ENCODE data around the gene DDX31. TPM values are rescaled to one million over a fixed set of nuclear protein-coding genes. Genes with fewer than 3 reads are reported as not detected.

Gene DDX31
- total RNA-seq, 1 donor from 2014 or later, result 15.8 TPM

- TF ChIP-seq CTCF (IDR thresholded peaks at IDR 0.05; ENCODE audit: insufficient read depth, low read length, severe bottlenecking), result no peak
- Histone ChIP-seq H3K36me3 (ENCODE audit: control insufficient read depth, insufficient read depth, low read length) (no peaks in the 10 kb centered on the region), H3K4me3 (ENCODE audit: low read depth, low read length) (no peak overlapping the region), H3K27me3 (ENCODE audit: control insufficient read depth, insufficient read depth, low read length) (peaks cover 88% of the 10 kb centered on the region)
- no peak for FAIRE-seq
- DNase-seq (ENCODE audit: low read depth), result no peak
These were observed 83.6 kb downstream of the DDX31 start for GRCh38 chr9:132585954-132586829.

GRCh38 chr9:132584601-132585560, 84.9 kb downstream of the DDX31 start:
- no peak for TF ChIP-seq CTCF (IDR thresholded peaks at IDR 0.05; ENCODE audit: insufficient read depth, low read length, severe bottlenecking)
- FAIRE-seq (no peak), DNase-seq (ENCODE audit: low read depth) (peak; percentile 22)
- Histone ChIP-seq H3K36me3 (ENCODE audit: control insufficient read depth, insufficient read depth, low read length) (no peaks in the 10 kb centered on the region), H3K27me3 (ENCODE audit: control insufficient read depth, insufficient read depth, low read length) (peaks cover 88% of the 10 kb centered on the region), H3K4me3 (ENCODE audit: low read depth, low read length) (no peak overlapping the region)

GRCh38 chr9:132583584-132584304, 86.0 kb downstream of the DDX31 start:
- DNase-seq (ENCODE audit: low read depth) (no peak), FAIRE-seq (no peak)
- Histone ChIP-seq H3K36me3 (ENCODE audit: control insufficient read depth, insufficient read depth, low read length) (no peaks in the 10 kb centered on the region), H3K27me3 (ENCODE audit: control insufficient read depth, insufficient read depth, low read length) (peaks cover 89% of the 10 kb centered on the region), H3K4me3 (ENCODE audit: low read depth, low read length) (no peak overlapping the region)
- no peak for TF ChIP-seq CTCF (IDR thresholded peaks at IDR 0.05; ENCODE audit: insufficient read depth, low read length, severe bottlenecking)

GRCh38 chr9:132582786-132583583, 86.8 kb downstream of the DDX31 start:
- TF ChIP-seq CTCF (IDR thresholded peaks at IDR 0.05; ENCODE audit: insufficient read depth, low read length, severe bottlenecking), result no peak
- Histone ChIP-seq H3K4me3 (ENCODE audit: low read depth, low read length) (no peak overlapping the region), H3K36me3 (ENCODE audit: control insufficient read depth, insufficient read depth, low read length) (no peaks in the 10 kb centered on the region), H3K27me3 (ENCODE audit: control insufficient read depth, insufficient read depth, low read length) (peaks cover 88% of the 10 kb centered on the region)
- no peak for FAIRE-seq
- DNase-seq (ENCODE audit: low read depth), result no peak

- H3K4me3 ChIP-seq (ENCODE audit: low read depth, low read length), result peak within 1 kb of the TSS; percentile 6
- no peak for TF ChIP-seq CTCF (IDR thresholded peaks at IDR 0.05; ENCODE audit: insufficient read depth, low read length, severe bottlenecking)
- no peak for DNase-seq (ENCODE audit: low read depth)
- FAIRE-seq, result no peak
- no peaks in the 10 kb centered on the region for H3K36me3 ChIP-seq (ENCODE audit: control insufficient read depth, insufficient read depth, low read length)
- H3K27me3 ChIP-seq (ENCODE audit: control insufficient read depth, insufficient read depth, low read length), result peaks cover 83% of the 10 kb centered on the region
These were observed 87.5 kb downstream of the DDX31 start, which contains the start of gene BARHL1 for GRCh38 chr9:132582276-132582785. Gene BARHL1, plus strand, starts transcription at chr9:132582606. Its CDS starts 192 bp downstream, at chr9:132582798.
